GM19397 (cell line): ENCODE data around the gene ATP11A.

Experiments
- ATAC-seq: cut with Tn5 transposase; IDR thresholded peaks from one replicate; pipeline ENCODE4 v1.9.1; 2021; ENCODE audit warnings: mild to moderate bottlenecking, moderate library complexity; ENCODE audit not compliant: unreplicated experiment

The ATP11A gene

GRCh38 chr13:112721198-112722104 is 31.6 kb downstream of the ATP11A start:
- ATAC-seq: no peak

- ATAC-seq: no peak
These were observed 32.8 kb downstream of the ATP11A start for GRCh38 chr13:112722433-112723263.

GRCh38 chr13:112723771-112724170 is 33.9 kb downstream of the ATP11A start:
- no peak for ATAC-seq

- no peak for ATAC-seq
These were observed 35.0 kb downstream of the ATP11A start for GRCh38 chr13:112724788-112725345.

GRCh38 chr13:112725346-112726015 is 35.6 kb downstream of the ATP11A start:
- no peak for ATAC-seq

- ATAC-seq: no peak
These were observed 36.4 kb downstream of the ATP11A start for GRCh38 chr13:112726016-112726767.

- no peak for ATAC-seq
These were observed 37.7 kb downstream of the ATP11A start for GRCh38 chr13:112727581-112727980.

- ATAC-seq: no peak
These were observed 38.7 kb downstream of the ATP11A start for GRCh38 chr13:112728375-112729126.

- no peak for ATAC-seq
These were observed 39.6 kb downstream of the ATP11A start for GRCh38 chr13:112729408-112729807.

- ATAC-seq: no peak
These were observed 40.4 kb downstream of the ATP11A start for GRCh38 chr13:112730157-112730671.

- no peak for ATAC-seq
These were observed 42.1 kb downstream of the ATP11A start for GRCh38 chr13:112731667-112732616.

GRCh38 chr13:112732679-112733078 is 42.8 kb downstream of the ATP11A start:
- no peak for ATAC-seq

- ATAC-seq: no peak
These were observed 43.3 kb downstream of the ATP11A start for GRCh38 chr13:112733112-112733511.

GRCh38 chr13:112733661-112734379 is 44.0 kb downstream of the ATP11A start:
- no peak for ATAC-seq

- ATAC-seq: no peak
These were observed 45.1 kb downstream of the ATP11A start for GRCh38 chr13:112734696-112735547.

GRCh38 chr13:112735791-112736190 is 46.0 kb downstream of the ATP11A start:
- no peak for ATAC-seq

- no peak for ATAC-seq
These were observed 47.5 kb downstream of the ATP11A start for GRCh38 chr13:112737294-112737693.
